ENCODE data around the gene MRTFA. TPM values are rescaled to one million over a fixed set of nuclear protein-coding genes. Genes with fewer than 3 reads are reported as not detected.
"Not testable (repeated sequence)": the region's sequence is repeated elsewhere in the genome, so short reads cannot be mapped to it uniquely, and the experiment has no call there.

The MRTFA gene
- total and polyA plus RNA-seq, 9 of the 15 experiments (the other 6 are each of a cell fraction or from before 2014, with no cell fraction given) = 0.84 to 21.1 (median 3.7) TPM

DNA sequence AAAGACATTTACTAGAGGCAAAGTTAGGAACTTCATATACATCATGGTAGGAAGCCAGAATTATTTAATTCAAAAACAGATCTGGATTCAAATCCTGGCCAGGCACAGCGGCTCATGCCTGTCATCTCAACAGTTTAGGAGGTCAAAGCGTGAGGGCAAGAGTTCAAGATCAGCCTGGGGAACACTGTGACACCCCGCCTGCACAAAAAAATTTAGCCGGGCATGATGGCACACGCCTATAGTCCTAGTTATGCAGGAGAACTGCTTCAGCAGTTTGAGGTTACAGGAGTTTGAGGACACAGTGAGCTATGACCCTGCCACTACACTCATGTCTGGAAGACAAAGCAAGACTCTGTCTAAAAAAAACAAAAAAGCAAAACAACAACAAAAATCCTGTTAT is 8.9 kb downstream of the MRTFA start:
- ChIA-PET POLR2A (no interaction called here), CTCF (ENCODE audit: low intra/inter-chr PET ratio) (no interaction called here)
- no peak for DNase-seq (ENCODE audit: extremely low read depth in 1 of 4, low spot score in 3 of 4)
- Histone ChIP-seq H4K20me1 (replicated peaks; ENCODE audit: control insufficient read depth, insufficient read depth, low read length) (no peaks in the 10 kb centered on the region), H3K36me3 (ENCODE audit: control insufficient read depth, insufficient read depth, low read length) (no peaks in the 10 kb centered on the region; the same call in 2 of the 3 replicates), H3K9me3 (replicated peaks; ENCODE audit: control insufficient read depth, insufficient read depth, low read depth, low read length) (peaks cover 2% of the 10 kb centered on the region; the same call in 1 of the 2 replicates), H2AFZ (ENCODE audit: low read depth, low read length) (no peak overlapping the region), H3K4me1 (replicated peaks in 1 of 2; ENCODE audit: control insufficient read depth in 2 of 2, insufficient read depth in 2 of 2, low read length in 2 of 2) (peaks cover 9 to 10% of the 10 kb centered on the region in 2 experiments; a peak in 4 of 5 replicates), H3K27ac (ENCODE audit: extremely low read depth, low read depth, low read length) (no peak overlapping the region), H3K4me2 (ENCODE audit: insufficient read depth, low read length) (no peak overlapping the region), H3K4me3 (no peak overlapping the region), H3K27me3 (ENCODE audit: control insufficient read depth in 2 of 2, insufficient read depth in 2 of 2, low read length in 2 of 2) (no peaks in the 10 kb centered on the region), H3K9me1 (ENCODE audit: control insufficient read depth, insufficient read depth, low read length) (no peaks in the 10 kb centered on the region), H3K79me2 (ENCODE audit: control insufficient read depth, insufficient read depth, low read length) (peaks cover 75% of the 10 kb centered on the region), H3K9ac (ENCODE audit: insufficient read depth in 1 of 2, low read depth in 2 of 2, low read length in 2 of 2) (no peak overlapping the region)
- ATAC-seq = no peak
- TF ChIP-seq CXXC5 (CRISPR knock-in tag; IDR thresholded peaks at IDR 0.05) (no peak), L3MBTL2 (IDR thresholded peaks at IDR 0.05) (no peak), POLR2A (conservative IDR thresholded peaks at IDR 0.05) (no peak)
- no peak for FAIRE-seq
- WGBS (ENCODE audit: insufficient coverage, low coverage, missing lambda C conversion rate) = 68% methylated on average over 5 of the region's 5 CpGs
- BruUV-seq (replicated peaks) = no TSS peak
- intact Hi-C loops (cut with micrococcal nuclease) = no loop called here
- in situ Hi-C loops (cut with MboI) = no loop called here

DNA sequence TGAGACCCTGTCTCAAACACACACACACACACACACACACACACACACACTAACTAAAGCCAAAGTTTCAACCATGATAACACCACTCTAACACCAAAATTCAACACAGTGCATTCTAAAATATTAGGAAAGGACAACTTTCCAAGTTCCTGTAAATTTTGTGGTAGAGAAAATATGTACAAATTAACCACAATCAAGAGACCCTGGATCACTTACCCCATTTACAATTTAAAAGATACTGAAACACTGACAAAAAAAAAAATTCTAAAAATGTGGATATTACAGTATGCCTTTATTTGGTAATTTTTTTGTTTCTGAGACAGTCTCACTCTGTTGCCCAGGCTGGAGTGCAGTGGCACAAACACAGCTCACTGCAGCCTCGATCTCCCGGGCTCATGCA is 9.7 kb downstream of the MRTFA start:
- Histone ChIP-seq H3K36me3 (ENCODE audit: control insufficient read depth, insufficient read depth, low read length) (no peaks in the 10 kb centered on the region; the same call in 2 of the 3 replicates), H3K79me2 (ENCODE audit: control insufficient read depth, insufficient read depth, low read length) (peaks cover 74% of the 10 kb centered on the region), H3K9ac (ENCODE audit: insufficient read depth in 1 of 2, low read depth in 2 of 2, low read length in 2 of 2) (no peak overlapping the region), H3K9me1 (ENCODE audit: control insufficient read depth, insufficient read depth, low read length) (no peaks in the 10 kb centered on the region), H3K27me3 (ENCODE audit: control insufficient read depth in 2 of 2, insufficient read depth in 2 of 2, low read length in 2 of 2) (no peaks in the 10 kb centered on the region), H3K4me1 (replicated peaks in 1 of 2; ENCODE audit: control insufficient read depth in 2 of 2, insufficient read depth in 2 of 2, low read length in 2 of 2) (peaks cover 9 to 10% of the 10 kb centered on the region in 2 experiments; a peak in 4 of 5 replicates), H3K27ac (ENCODE audit: extremely low read depth, low read depth, low read length) (no peak overlapping the region; the same call in 2 of the 3 replicates), H4K20me1 (replicated peaks; ENCODE audit: control insufficient read depth, insufficient read depth, low read length) (no peaks in the 10 kb centered on the region), H3K4me3 (no peak overlapping the region), H3K9me3 (replicated peaks; ENCODE audit: control insufficient read depth, insufficient read depth, low read depth, low read length) (peaks cover 4% of the 10 kb centered on the region; the same call in 1 of the 2 replicates), H3K4me2 (ENCODE audit: insufficient read depth, low read length) (no peak overlapping the region), H2AFZ (ENCODE audit: low read depth, low read length) (no peak overlapping the region)
- FAIRE-seq (no peak), DNase-seq (ENCODE audit: extremely low read depth in 1 of 4, low spot score in 3 of 4) (no peak), ATAC-seq (no peak)
- in situ Hi-C loops (cut with MboI) (no loop called here), intact Hi-C loops (cut with micrococcal nuclease) (no loop called here)
- TF ChIP-seq SAFB (IDR thresholded peaks at IDR 0.05; ENCODE audit: borderline replicate concordance, low read depth, low read length) = no peak
- WGBS (ENCODE audit: insufficient coverage, low coverage, missing lambda C conversion rate) = 78% methylated on average over 2 of the region's 2 CpGs
- CTCF ChIA-PET (ENCODE audit: low intra/inter-chr PET ratio) = no interaction called here
- no TSS peak for BruUV-seq (replicated peaks)
- POLR2A ChIA-PET = interaction anchor here (1.9 kb wide), 1 partner anchor 9 kb away, joined by 17 read pairs; the partner anchor contains the start of gene MRTFA

DNA sequence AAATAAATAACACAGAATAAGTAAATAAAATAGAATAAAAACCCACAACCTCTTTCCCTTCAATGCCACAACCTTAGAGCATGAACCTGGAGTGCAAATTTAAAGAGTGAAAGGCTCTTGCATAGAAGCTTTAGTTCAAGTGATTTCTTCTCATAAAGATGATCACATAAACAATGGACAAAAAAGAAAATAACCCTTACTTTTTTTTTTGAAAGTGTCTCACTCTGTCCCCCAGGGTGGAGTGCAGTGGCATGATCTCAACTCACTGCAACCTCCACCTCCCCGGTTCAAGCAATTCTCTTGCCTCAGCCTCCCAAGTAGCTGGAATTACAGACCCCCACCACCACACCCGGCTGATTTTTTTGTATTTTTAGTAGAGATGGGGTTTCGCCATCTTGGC is 10.7 kb downstream of the MRTFA start:
- FAIRE-seq = not testable (repeated sequence)

More for the DNA sequence above, 10.7 kb downstream of the MRTFA start:
- H2AFZ ChIP-seq (ENCODE audit: low read depth, low read length); H3K4me2 ChIP-seq (ENCODE audit: insufficient read depth, low read length); H3K36me3 ChIP-seq (ENCODE audit: control insufficient read depth, insufficient read depth, low read length); H3K27me3 ChIP-seq (ENCODE audit: control insufficient read depth in 2 of 2, insufficient read depth in 2 of 2, low read length in 2 of 2); H3K27ac ChIP-seq (ENCODE audit: extremely low read depth, low read depth, low read length); H3K4me3 ChIP-seq; DNase-seq (ENCODE audit: extremely low read depth in 1 of 4, low spot score in 3 of 4); CTCF ChIA-PET (ENCODE audit: low intra/inter-chr PET ratio); H3K9me3 ChIP-seq (replicated peaks; ENCODE audit: control insufficient read depth, insufficient read depth, low read depth, low read length); H4K20me1 ChIP-seq (replicated peaks; ENCODE audit: control insufficient read depth, insufficient read depth, low read length); intact Hi-C loops (cut with micrococcal nuclease); H3K9ac ChIP-seq (ENCODE audit: insufficient read depth in 1 of 2, low read depth in 2 of 2, low read length in 2 of 2); ATAC-seq; in situ Hi-C loops (cut with MboI); BruUV-seq (replicated peaks); H3K9me1 ChIP-seq (ENCODE audit: control insufficient read depth, insufficient read depth, low read length): not testable (repeated sequence)
- Histone ChIP-seq H3K79me2 (ENCODE audit: control insufficient read depth, insufficient read depth, low read length) (peaks cover 72% of the 10 kb centered on the region), H3K4me1 (replicated peaks in 1 of 2; ENCODE audit: control insufficient read depth in 2 of 2, insufficient read depth in 2 of 2, low read length in 2 of 2) (peaks cover 12 to 17% of the 10 kb centered on the region in 2 experiments; a peak in 4 of 5 replicates)
- POLR2A ChIA-PET = interaction anchor here (1.9 kb wide), 1 partner anchor 10 kb away, joined by 17 read pairs; the partner anchor contains the start of gene MRTFA
- WGBS (ENCODE audit: insufficient coverage, low coverage, missing lambda C conversion rate) = 94% methylated on average over 2 of the region's 3 CpGs
